ENCODE results near the gene ZNF862. TPM values are rescaled to one million over a fixed set of nuclear protein-coding genes. Genes with fewer than 3 reads are reported as not detected.

Gene ZNF862
- total RNA-seq, 1 donor from 2014 or later, result 23.9 TPM

GRCh38 chr7:149799397-149800168 is 38.6 kb upstream of the ZNF862 start:
- TF ChIP-seq, protein P1, sequence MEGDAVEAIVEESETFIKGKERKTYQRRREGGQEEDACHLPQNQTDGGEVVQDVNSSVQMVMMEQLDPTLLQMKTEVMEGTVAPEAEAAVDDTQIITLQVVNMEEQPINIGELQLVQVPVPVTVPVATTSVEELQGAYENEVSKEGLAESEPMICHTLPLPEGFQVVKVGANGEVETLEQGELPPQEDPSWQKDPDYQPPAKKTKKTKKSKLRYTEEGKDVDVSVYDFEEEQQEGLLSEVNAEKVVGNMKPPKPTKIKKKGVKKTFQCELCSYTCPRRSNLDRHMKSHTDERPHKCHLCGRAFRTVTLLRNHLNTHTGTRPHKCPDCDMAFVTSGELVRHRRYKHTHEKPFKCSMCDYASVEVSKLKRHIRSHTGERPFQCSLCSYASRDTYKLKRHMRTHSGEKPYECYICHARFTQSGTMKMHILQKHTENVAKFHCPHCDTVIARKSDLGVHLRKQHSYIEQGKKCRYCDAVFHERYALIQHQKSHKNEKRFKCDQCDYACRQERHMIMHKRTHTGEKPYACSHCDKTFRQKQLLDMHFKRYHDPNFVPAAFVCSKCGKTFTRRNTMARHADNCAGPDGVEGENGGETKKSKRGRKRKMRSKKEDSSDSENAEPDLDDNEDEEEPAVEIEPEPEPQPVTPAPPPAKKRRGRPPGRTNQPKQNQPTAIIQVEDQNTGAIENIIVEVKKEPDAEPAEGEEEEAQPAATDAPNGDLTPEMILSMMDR (conservative IDR thresholded peaks at IDR 0.05), result peak; percentile 60
- peaks cover under 1% of the 10 kb centered on the region for H3K27me3 Mint-ChIP-seq
- no peak overlapping the region for H3K4me3 Mint-ChIP-seq
- no peaks in the 10 kb centered on the region for H3K9me3 Mint-ChIP-seq
- H3K4me1 Mint-ChIP-seq (ENCODE audit: unreplicated experiment), result peaks cover under 1% of the 10 kb centered on the region
- no peak for DNase-seq (ENCODE audit: extremely low spot score, unreplicated experiment)
- H3K36me3 Mint-ChIP-seq, result no peaks in the 10 kb centered on the region
- no peak overlapping the region for H3K27ac Mint-ChIP-seq

GRCh38 chr7:149800169-149800555 is 38.0 kb upstream of the ZNF862 start:
- Mint-ChIP-seq H3K4me3 (no peak overlapping the region), H3K27me3 (no peaks in the 10 kb centered on the region), H3K27ac (no peak overlapping the region), H3K36me3 (no peaks in the 10 kb centered on the region), H3K4me1 (ENCODE audit: unreplicated experiment) (no peaks in the 10 kb centered on the region), H3K9me3 (no peaks in the 10 kb centered on the region)
- TF ChIP-seq, protein P1 (conservative IDR thresholded peaks at IDR 0.05), result no peak
- DNase-seq (ENCODE audit: extremely low spot score, unreplicated experiment), result no peak

- no peak overlapping the region for H3K4me3 Mint-ChIP-seq
- DNase-seq (ENCODE audit: extremely low spot score, unreplicated experiment), result no peak
- H3K9me3 Mint-ChIP-seq, result no peaks in the 10 kb centered on the region
- no peaks in the 10 kb centered on the region for H3K4me1 Mint-ChIP-seq (ENCODE audit: unreplicated experiment)
- H3K27ac Mint-ChIP-seq, result no peak overlapping the region
- TF ChIP-seq, protein P1 (conservative IDR thresholded peaks at IDR 0.05), result no peak
- no peaks in the 10 kb centered on the region for H3K36me3 Mint-ChIP-seq
- no peaks in the 10 kb centered on the region for H3K27me3 Mint-ChIP-seq
Observed at GRCh38 chr7:149801002-149801566, 37.1 kb upstream of the ZNF862 start.

DNA sequence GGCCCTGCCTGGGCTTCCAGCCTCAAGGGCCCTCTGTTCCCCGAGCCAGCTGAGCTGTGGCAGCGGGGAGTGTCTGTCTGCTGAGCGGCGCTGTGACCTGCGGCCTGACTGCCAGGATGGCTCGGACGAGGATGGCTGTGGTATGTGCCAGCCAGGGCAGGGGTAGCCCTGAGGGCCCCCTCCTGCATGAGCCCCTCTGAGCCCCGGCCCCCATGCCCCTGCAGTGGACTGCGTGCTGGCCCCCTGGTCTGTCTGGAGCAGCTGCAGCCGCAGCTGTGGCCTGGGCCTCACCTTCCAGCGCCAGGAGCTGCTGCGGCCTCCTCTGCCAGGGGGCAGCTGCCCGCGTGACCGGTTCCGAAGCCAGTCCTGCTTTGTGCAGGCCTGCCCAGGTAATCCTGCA is 36.4 kb upstream of the ZNF862 start:
- Mint-ChIP-seq H3K4me1 (ENCODE audit: unreplicated experiment) (no peaks in the 10 kb centered on the region), H3K36me3 (no peaks in the 10 kb centered on the region), H3K27me3 (no peaks in the 10 kb centered on the region), H3K9me3 (no peaks in the 10 kb centered on the region), H3K4me3 (no peak overlapping the region), H3K27ac (no peak overlapping the region)
- DNase-seq (ENCODE audit: extremely low spot score, unreplicated experiment), result no peak
- TF ChIP-seq, protein P1 (conservative IDR thresholded peaks at IDR 0.05), result no peak

DNA sequence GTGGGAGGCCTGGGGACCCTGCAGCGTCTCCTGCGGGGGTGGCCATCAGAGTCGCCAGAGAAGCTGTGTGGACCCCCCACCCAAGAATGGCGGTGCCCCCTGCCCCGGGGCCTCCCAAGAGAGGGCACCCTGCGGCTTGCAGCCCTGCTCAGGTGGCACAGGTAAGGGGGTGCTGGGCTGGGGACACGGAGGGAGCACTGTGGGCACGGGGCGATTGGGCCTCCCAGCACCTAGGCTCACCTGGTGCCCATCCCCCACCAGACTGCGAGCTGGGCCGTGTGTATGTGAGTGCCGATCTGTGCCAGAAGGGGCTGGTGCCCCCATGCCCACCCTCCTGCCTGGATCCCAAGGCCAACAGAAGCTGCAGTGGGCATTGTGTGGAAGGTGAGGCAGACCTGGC is 35.2 kb upstream of the ZNF862 start:
- H3K27me3 Mint-ChIP-seq, result no peaks in the 10 kb centered on the region
- no peak overlapping the region for H3K27ac Mint-ChIP-seq
- H3K36me3 Mint-ChIP-seq, result no peaks in the 10 kb centered on the region
- H3K9me3 Mint-ChIP-seq, result no peaks in the 10 kb centered on the region
- H3K4me3 Mint-ChIP-seq, result no peak overlapping the region
- no peak for DNase-seq (ENCODE audit: extremely low spot score, unreplicated experiment)
- TF ChIP-seq, protein P1 (conservative IDR thresholded peaks at IDR 0.05), result no peak
- no peaks in the 10 kb centered on the region for H3K4me1 Mint-ChIP-seq (ENCODE audit: unreplicated experiment)
